Gastrocnemius medialis (tissue), 4 donors: ENCODE measurements around the gene ZNF674. TPM values are rescaled to one million over a fixed set of nuclear protein-coding genes. Genes with fewer than 3 reads are reported as not detected.

Source experiments
- ATAC-seq, 2 donors: fragments of 150-250 bp; one replicate each; pipeline ENCODE4 v1.9.1; 2016
- DNase-seq, 2 donors: peaks; one replicate each; pipeline ENCODE4 v3.0.0-alpha.2; 2019
- H3K27ac ChIP-seq, 4 donors: fragments of 200-600 bp; sonication (generic); 1 replicate in 1 of 4; 2 replicates in 3 of 4; pipeline ENCODE4 v1.5.1; 2016 to 2018; ENCODE audit warnings: mild to moderate bottlenecking in 2 of 4, moderate library complexity in 1 of 4
- H3K27me3 ChIP-seq, 3 donors: fragments of 200-600 bp; sonication (generic) in 2 of 3; 1 replicate in 1 of 3; 2 replicates in 2 of 3; pipeline versions ENCODE4 v1.5.1 to v1.6.0; 2016 to 2019; ENCODE audit warnings: mild to moderate bottlenecking in 1 of 3, moderate library complexity in 1 of 3
- H3K36me3 ChIP-seq, 2 donors: fragments of 200-600 bp; sonication (generic) in 1 of 2; one replicate each; pipeline ENCODE4 v1.5.1; 2017 to 2018
- H3K4me1 ChIP-seq, 2 donors: fragments of 200-600 bp; sonication (generic) in 1 of 2; one replicate each; pipeline ENCODE4 v1.5.1; 2016 to 2017; ENCODE audit warnings: mild to moderate bottlenecking in 2 of 2
- H3K4me3 ChIP-seq, 4 donors: fragments of 200-600 bp; sonication (generic) in 3 of 4; 1 replicate in 1 of 4; 2 replicates in 3 of 4; pipeline ENCODE4 v1.5.1; 2016 to 2019; ENCODE audit warnings: mild to moderate bottlenecking in 2 of 4
- H3K9me3 ChIP-seq, 3 donors: fragments of 200-600 bp; sonication (generic) in 2 of 3; 1 replicate in 1 of 3; 2 replicates in 2 of 3; pipeline ENCODE4 v1.5.1; 2016 to 2019
- CTCF ChIP-seq, 5 experiments: fragments of 450-650 bp in 3 of 5; fragments of 200-600 bp in 2 of 5; sonication (generic) in 2 of 5; IDR thresholded peaks in 4 of 5; conservative IDR thresholded peaks in 1 of 5; 1 replicate in 4 of 5; 2 replicates in 1 of 5; pipeline ENCODE4 v1.5.1; 2016 to 2019; ENCODE audit warnings: antibody characterized with exemption in 5 of 5, mild to moderate bottlenecking in 3 of 5, moderate library complexity in 3 of 5
- POLR2A ChIP-seq, 2 donors: fragments of 450-650 bp; IDR thresholded peaks; one replicate each; pipeline ENCODE4 v1.6.1; 2017; ENCODE audit warnings: antibody characterized with exemption in 2 of 2, mild to moderate bottlenecking in 2 of 2, moderate library complexity in 2 of 2
- in situ Hi-C, 4 donors: fragments of 200-750 bp; cut with MboI; loops; one replicate each; pipeline versions ENCODE4 v1.15.0 to v1.8.0; 2017; ENCODE audit warnings: low sequenced_read_pairs in 4 of 4
- intact Hi-C: fragments of 100-400 bp; cut with DNase I; formaldehyde crosslinking; loops from one replicate; pipeline ENCODE4 v1.15.1; 2023; ENCODE audit warnings: low total_unique reads
- total RNA-seq, 4 donors: library from RNA; depleted of rRNA; stranded (reverse); fragments of >200 nt; gene quantifications; one replicate each; pipeline versions ENCODE4 v1.1.0 to v1.2.3, GENCODE V29; 2016

The ZNF674 gene
- total RNA-seq, 4 donors from 2014 or later = 1.4 to 2.6 (median 2.1) TPM

- TF ChIP-seq POLR2A (IDR thresholded peaks at IDR 0.05) = peak; percentile 27 to 57
- TF ChIP-seq CTCF (IDR thresholded peaks at IDR 0.05 in 4 of 5, conservative IDR thresholded peaks at IDR 0.05 in 1 of 5) = peak in 1 of 5 experiments; percentile 20
- Histone ChIP-seq H3K36me3 (no peaks in the 10 kb centered on the region), H3K9me3 (no peaks in the 10 kb centered on the region), H3K27me3 (peaks cover 0 to 8% (median 6%) of the 10 kb centered on the region in 3 donors), H3K27ac (peak within 1 kb of the TSS; percentile 41 to 62 (median 51)), H3K4me1 (peaks cover 0 to 3% of the 10 kb centered on the region in 2 donors), H3K4me3 (peak within 1 kb of the TSS; percentile 52 to 60 (median 58))
- ATAC-seq (peak; percentile 51 to 68), DNase-seq (peak in 1 of 2 donors; percentile 33)
- in situ Hi-C loops = no loop called here
- intact Hi-C loops = loop anchor here (5.0 kb wide), 2 partner anchors 69 to 114 kb away; no protein-coding TSS in a partner anchor
Observed at GRCh38 chrX:46573331-46573891, 28.2 kb upstream of the ZNF674 start, which contains the start of gene CHST7. CHST7 (plus strand) TSS chrX:46573765; CDS start chrX:46573932, 167 bp downstream.

- no peak for TF ChIP-seq CTCF (IDR thresholded peaks at IDR 0.05 in 4 of 5, conservative IDR thresholded peaks at IDR 0.05 in 1 of 5)
- no peak for TF ChIP-seq POLR2A (IDR thresholded peaks at IDR 0.05)
- H3K9me3 ChIP-seq = no peaks in the 10 kb centered on the region
- no peak for ATAC-seq
- in situ Hi-C loops (no loop called here), intact Hi-C loops (loop anchor here (5.0 kb wide), 2 partner anchors 70 to 115 kb away; no protein-coding TSS in a partner anchor)
- no peak overlapping the region for H3K4me3 ChIP-seq
- peaks cover 0 to 3% of the 10 kb centered on the region in 2 donors for H3K4me1 ChIP-seq
- H3K27ac ChIP-seq = no peak overlapping the region
- H3K27me3 ChIP-seq = peaks cover 0 to 8% (median 6%) of the 10 kb centered on the region in 3 donors
- no peaks in the 10 kb centered on the region for H3K36me3 ChIP-seq
- no peak for DNase-seq
Observed at GRCh38 chrX:46572340-46572936, 27.2 kb upstream of the ZNF674 start.

- no peaks in the 10 kb centered on the region for H3K9me3 ChIP-seq
- in situ Hi-C loops = no loop called here
- TF ChIP-seq POLR2A (IDR thresholded peaks at IDR 0.05) = no peak
- no peak for TF ChIP-seq CTCF (IDR thresholded peaks at IDR 0.05 in 4 of 5, conservative IDR thresholded peaks at IDR 0.05 in 1 of 5)
- H3K4me1 ChIP-seq = peaks cover 0 to 3% of the 10 kb centered on the region in 2 donors
- H3K36me3 ChIP-seq = no peaks in the 10 kb centered on the region
- H3K27ac ChIP-seq = no peak overlapping the region
- DNase-seq = no peak
- ATAC-seq = no peak
- H3K27me3 ChIP-seq = peaks cover 0 to 8% (median 6%) of the 10 kb centered on the region in 3 donors
- H3K4me3 ChIP-seq = no peak overlapping the region
- intact Hi-C loops = loop anchor here (5.0 kb wide), 2 partner anchors 71 to 116 kb away; no protein-coding TSS in a partner anchor
Observed at GRCh38 chrX:46571423-46572339, 26.5 kb upstream of the ZNF674 start.

GRCh38 chrX:46569621-46570020, 24.4 kb upstream of the ZNF674 start:
- Histone ChIP-seq H3K4me3 (no peak overlapping the region), H3K36me3 (no peaks in the 10 kb centered on the region), H3K27ac (no peak overlapping the region), H3K27me3 (peaks cover 0 to 7% (median 6%) of the 10 kb centered on the region in 3 donors), H3K9me3 (no peaks in the 10 kb centered on the region), H3K4me1 (peaks cover 0 to 3% of the 10 kb centered on the region in 2 donors)
- no peak for TF ChIP-seq CTCF (IDR thresholded peaks at IDR 0.05 in 4 of 5, conservative IDR thresholded peaks at IDR 0.05 in 1 of 5)
- no peak for TF ChIP-seq POLR2A (IDR thresholded peaks at IDR 0.05)
- intact Hi-C loops (loop anchor here (5.0 kb wide), 2 partner anchors 73 to 118 kb away; no protein-coding TSS in a partner anchor), in situ Hi-C loops (no loop called here)
- DNase-seq (no peak), ATAC-seq (no peak)
